CD4-positive, alpha-beta memory T cell (primary cell): ENCODE data around the gene ASNSD1. TPM values are rescaled to one million over a fixed set of nuclear protein-coding genes. Genes with fewer than 3 reads are reported as not detected.

Experiments used
- CTCF ChIA-PET: fragments of 350-600 bp; sonication (Branson Sonifier 250); formaldehyde crosslinking; loops from one replicate; lab custom pipeline; 2021; ENCODE audit warnings: inconsistent platforms; ENCODE audit not compliant: partially characterized antibody; lab: Charles Lee
- POLR2A ChIA-PET: fragments of 350-600 bp; sonication (Branson Sonifier 250); formaldehyde crosslinking; loops from one replicate; lab custom pipeline; 2021; ENCODE audit not compliant: partially characterized antibody; lab: Charles Lee
- DNase-seq, 5 donors: peaks; one replicate each; pipeline versions ENCODE4 v3.0.0 to v3.0.0-alpha.2; 2020 to 2022; ENCODE audit warnings: mixed read lengths in 1 of 5
- H3K27ac ChIP-seq: one replicate; pipeline ENCODE4 v1.7.0; 2013; ENCODE audit warnings: low read depth, low read length
- H3K27me3 ChIP-seq: 2 replicates; pipeline ENCODE4 v1.7.0; 2013; ENCODE audit warnings: mild to moderate bottlenecking, low read length, moderate library complexity; ENCODE audit not compliant: insufficient read depth
- H3K36me3 ChIP-seq: 2 replicates; pipeline ENCODE4 v1.7.0; 2013; ENCODE audit warnings: mild to moderate bottlenecking, low read length, moderate library complexity; ENCODE audit not compliant: insufficient read depth
- H3K4me1 ChIP-seq: 2 replicates; pipeline ENCODE4 v1.7.0; 2013; ENCODE audit warnings: mild to moderate bottlenecking, low read length, moderate library complexity; ENCODE audit not compliant: insufficient read depth
- H3K4me3 ChIP-seq, 2 donors: one replicate each; pipeline ENCODE4 v1.7.0; 2013; ENCODE audit warnings: low read length in 2 of 2, mild to moderate bottlenecking in 1 of 2
- H3K9me3 ChIP-seq, 2 donors: one replicate each; pipeline ENCODE4 v1.7.0; 2013; ENCODE audit warnings: low read length in 2 of 2, control low read depth in 1 of 2; ENCODE audit not compliant: control insufficient read depth in 1 of 2
- H3K27ac Mint-ChIP-seq, 7 donors: one replicate each; pipeline ENCODE4 v1.8.0; 2020 to 2021; ENCODE audit warnings: mixed read lengths in 7 of 7, mild to moderate bottlenecking in 6 of 7, inconsistent platforms in 3 of 7, moderate library complexity in 3 of 7
- H3K27me3 Mint-ChIP-seq, 2 donors: one replicate each; pipeline ENCODE4 v1.8.0; 2020 to 2021; ENCODE audit warnings: mixed read lengths in 2 of 2
- H3K36me3 Mint-ChIP-seq, 2 donors: one replicate each; pipeline ENCODE4 v1.8.0; 2020 to 2021; ENCODE audit warnings: mixed read lengths in 2 of 2, inconsistent platforms in 1 of 2, mild to moderate bottlenecking in 1 of 2
- H3K4me1 Mint-ChIP-seq, 4 donors: one replicate each; pipeline ENCODE4 v1.8.0; 2020 to 2021; ENCODE audit warnings: mixed read lengths in 4 of 4, mild to moderate bottlenecking in 1 of 4
- H3K4me3 Mint-ChIP-seq, 8 donors: one replicate each; pipeline ENCODE4 v1.8.0; 2020 to 2021; ENCODE audit warnings: mixed read lengths in 8 of 8, mild to moderate bottlenecking in 7 of 8, moderate library complexity in 6 of 8, inconsistent platforms in 3 of 8
- H3K9me3 Mint-ChIP-seq, 8 donors: one replicate each; pipeline ENCODE4 v1.8.0; 2020 to 2021; ENCODE audit warnings: mixed read lengths in 8 of 8, mild to moderate bottlenecking in 5 of 8, inconsistent platforms in 3 of 8, moderate library complexity in 1 of 8
- intact Hi-C: fragments of 100-400 bp; cut with micrococcal nuclease; formaldehyde crosslinking; loops from one replicate; pipeline ENCODE4 v1.15.1; 2023
- polyA plus RNA-seq, 2 donors: library from polyadenylated mRNA; unstranded; fragments of 300-500 nt; fragmentation: Illumina TruSeq; gene quantifications; one replicate each; pipeline ENCODE4 v1.2.3, GENCODE V29; 2021
- total RNA-seq, 2 experiments: library from RNA; stranded (reverse); gene quantifications; one replicate each; pipeline ENCODE4 v1.2.3, GENCODE V29; 2021

The ASNSD1 gene
- total and polyA plus RNA-seq, 4 experiments from 2014 or later, result 46.9 to 68.7 (median 54.6) TPM

GRCh38 chr2:189669913-189670312 is 8.7 kb downstream of the ASNSD1 start:
- Histone ChIP-seq H3K27ac (no peak overlapping the region), H3K36me3 (peaks cover 48% of the 10 kb centered on the region), H3K4me3 (no peak overlapping the region), H3K4me1 (peaks cover 14% of the 10 kb centered on the region), H3K27me3 (no peaks in the 10 kb centered on the region), H3K9me3 (no peaks in the 10 kb centered on the region)
- no peak for DNase-seq
- H3K4me1 Mint-ChIP-seq, result peaks cover 16 to 36% (median 24%) of the 10 kb centered on the region in 4 donors
- no peak overlapping the region for H3K4me3 Mint-ChIP-seq
- no peaks in the 10 kb centered on the region for H3K9me3 Mint-ChIP-seq
- H3K36me3 Mint-ChIP-seq, result peaks cover 28 to 68% of the 10 kb centered on the region in 2 donors
- no peak overlapping the region for H3K27ac Mint-ChIP-seq
- POLR2A ChIA-PET, result interaction anchor here (0.6 kb wide), 1 partner anchor 90 kb away, joined by 4 read pairs; no protein-coding TSS in a partner anchor
- intact Hi-C loops, result loop anchor here (10.0 kb wide), 2 partner anchors 975 to 1345 kb away; partner anchors contain the start of genes NAB1 and STAT1
- CTCF ChIA-PET, result interaction anchor here (1.1 to 7.9 kb wide), 3 partner anchors 8 to 14 kb away, joined by 5 to 171 read pairs (median 5); partner anchors contain the start of gene ASNSD1
- H3K27me3 Mint-ChIP-seq, result no peaks in the 10 kb centered on the region

- peaks cover 21% of the 10 kb centered on the region for H3K4me1 ChIP-seq
- ChIA-PET POLR2A (interaction anchor here (0.8 to 4.5 kb wide), 6 partner anchors 9 to 94 kb away, joined by 3 to 48 read pairs (median 10); partner anchors contain the start of genes ASNSD1, OSGEPL1 and SLC40A1), CTCF (interaction anchor here (0.7 to 7.9 kb wide), 16 partner anchors 11 to 125 kb away, joined by 3 to 171 read pairs (median 4); partner anchors contain the start of genes ASNSD1, OSGEPL1 and SLC40A1)
- no peaks in the 10 kb centered on the region for H3K9me3 ChIP-seq
- H3K36me3 Mint-ChIP-seq, result peaks cover 20 to 47% of the 10 kb centered on the region in 2 donors
- H3K27ac ChIP-seq, result peak overlapping the region; percentile 90
- H3K27me3 Mint-ChIP-seq, result no peaks in the 10 kb centered on the region
- peaks cover 22 to 44% (median 36%) of the 10 kb centered on the region in 4 donors for H3K4me1 Mint-ChIP-seq
- peaks cover 18% of the 10 kb centered on the region for H3K36me3 ChIP-seq
- H3K4me3 Mint-ChIP-seq, result peak overlapping the region; percentile 73 to 96 (median 86)
- no peaks in the 10 kb centered on the region for H3K27me3 ChIP-seq
- H3K27ac Mint-ChIP-seq, result peak overlapping the region; percentile 77 to 96 (median 86)
- H3K4me3 ChIP-seq, result peak overlapping the region in 1 of 2 donors; percentile 77
- intact Hi-C loops, result loop anchor here (1.0 to 10.0 kb wide), 4 partner anchors 13 to 971 kb away; partner anchors contain the start of genes ASNSD1 and NAB1
- DNase-seq, result no peak
- peaks cover 0 to 8% (median 2%) of the 10 kb centered on the region in 8 donors for H3K9me3 Mint-ChIP-seq
Observed at GRCh38 chr2:189673661-189674373, 12.6 kb downstream of the ASNSD1 start.

- Mint-ChIP-seq H3K36me3 (peaks cover 13 to 40% of the 10 kb centered on the region in 2 donors), H3K4me1 (peaks cover 27 to 49% (median 40%) of the 10 kb centered on the region in 4 donors), H3K27me3 (no peaks in the 10 kb centered on the region), H3K9me3 (peaks cover 0 to 8% (median 2%) of the 10 kb centered on the region in 8 donors), H3K4me3 (peak within 1 kb of the TSS; percentile 95 to 98 (median 96)), H3K27ac (peak within 1 kb of the TSS; percentile 96 to 99 (median 99))
- CTCF ChIA-PET, result interaction anchor here (0.7 to 7.9 kb wide), 18 partner anchors 10 to 334 kb away, joined by 3 to 171 read pairs (median 4); partner anchors contain the start of genes ASNSD1, OSGEPL1 and SLC40A1
- POLR2A ChIA-PET, result interaction anchor here (0.8 to 4.5 kb wide), 9 partner anchors 8 to 109 kb away, joined by 3 to 48 read pairs (median 8); partner anchors contain the start of genes ASNSD1, ORMDL1, OSGEPL1 and PMS1
- peak within 1 kb of the TSS; percentile 90 for H3K27ac ChIP-seq
- H3K4me3 ChIP-seq, result peak within 1 kb of the TSS; percentile 42 to 77
- H3K4me1 ChIP-seq, result peaks cover 21% of the 10 kb centered on the region
- H3K9me3 ChIP-seq, result no peaks in the 10 kb centered on the region
- intact Hi-C loops, result loop anchor here (1.0 to 10.0 kb wide), 4 partner anchors 13 to 970 kb away; partner anchors contain the start of genes ASNSD1 and NAB1
- peaks cover 11% of the 10 kb centered on the region for H3K36me3 ChIP-seq
- H3K27me3 ChIP-seq, result no peaks in the 10 kb centered on the region
- peak; percentile 80 to 86 (median 83) for DNase-seq
Observed at GRCh38 chr2:189674374-189675112, 13.3 kb downstream of the ASNSD1 start, which contains the start of gene ANKAR. TSS of gene ANKAR (plus strand) at chr2:189674670. CDS start at chr2:189676491, 1,821 bp downstream.

- H3K36me3 ChIP-seq, result peaks cover 3% of the 10 kb centered on the region
- Mint-ChIP-seq H3K36me3 (peaks cover 13 to 30% of the 10 kb centered on the region in 2 donors), H3K27ac (no peak overlapping the region), H3K27me3 (no peaks in the 10 kb centered on the region), H3K4me3 (peak overlapping the region in 1 of 8 donors; percentile 5), H3K9me3 (peaks cover 0 to 8% (median 2%) of the 10 kb centered on the region in 8 donors), H3K4me1 (peaks cover 36 to 60% (median 46%) of the 10 kb centered on the region in 4 donors)
- no peak for DNase-seq
- no peaks in the 10 kb centered on the region for H3K27me3 ChIP-seq
- no peak overlapping the region for H3K27ac ChIP-seq
- peaks cover 21% of the 10 kb centered on the region for H3K4me1 ChIP-seq
- H3K9me3 ChIP-seq, result no peaks in the 10 kb centered on the region
- no peak overlapping the region for H3K4me3 ChIP-seq
- POLR2A ChIA-PET, result interaction anchor here (1.0 to 4.5 kb wide), 4 partner anchors 13 to 107 kb away, joined by 3 to 48 read pairs (median 20); partner anchors contain the start of genes ASNSD1, ORMDL1, OSGEPL1 and PMS1
- CTCF ChIA-PET, result interaction anchor here (0.7 to 7.9 kb wide), 5 partner anchors 8 to 77 kb away, joined by 3 to 171 read pairs (median 18); partner anchors contain the start of gene ASNSD1
- intact Hi-C loops, result loop anchor here (10.0 kb wide), 1 partner anchor 968 kb away; the partner anchor contains the start of gene NAB1
Observed at GRCh38 chr2:189676471-189676870, 15.2 kb downstream of the ASNSD1 start.

GRCh38 chr2:189679226-189679625 is 18.0 kb downstream of the ASNSD1 start:
- peak overlapping the region in 2 of 8 donors; percentile 28 to 47 for H3K4me3 Mint-ChIP-seq
- intact Hi-C loops, result loop anchor here (10.0 kb wide), 1 partner anchor 966 kb away; the partner anchor contains the start of gene NAB1
- no peak for DNase-seq
- peaks cover 13% of the 10 kb centered on the region for H3K4me1 ChIP-seq
- no peak overlapping the region for H3K27ac ChIP-seq
- H3K36me3 ChIP-seq, result no peaks in the 10 kb centered on the region
- peaks cover 0 to 8% (median 2%) of the 10 kb centered on the region in 8 donors for H3K9me3 Mint-ChIP-seq
- no peaks in the 10 kb centered on the region for H3K9me3 ChIP-seq
- CTCF ChIA-PET, result interaction anchor here (0.9 kb wide), 1 partner anchor 20 kb away, joined by 3 read pairs; no protein-coding TSS in a partner anchor
- peaks cover 27 to 60% (median 47%) of the 10 kb centered on the region in 4 donors for H3K4me1 Mint-ChIP-seq
- no peaks in the 10 kb centered on the region for H3K27me3 Mint-ChIP-seq
- H3K27me3 ChIP-seq, result no peaks in the 10 kb centered on the region
- peaks cover 13 to 18% of the 10 kb centered on the region in 2 donors for H3K36me3 Mint-ChIP-seq
- peak overlapping the region in 1 of 7 donors; percentile 39 for H3K27ac Mint-ChIP-seq
- H3K4me3 ChIP-seq, result no peak overlapping the region
- POLR2A ChIA-PET, result no interaction called here

- H3K4me1 Mint-ChIP-seq, result peaks cover 25 to 55% (median 43%) of the 10 kb centered on the region in 4 donors
Observed at GRCh38 chr2:189681203-189681602, 19.9 kb downstream of the ASNSD1 start.

More at GRCh38 chr2:189681203-189681602, 19.9 kb downstream of the ASNSD1 start:
- no peak overlapping the region for H3K27ac ChIP-seq
- H3K4me1 ChIP-seq, result peaks cover 11% of the 10 kb centered on the region
- POLR2A ChIA-PET, result interaction anchor here (1.2 to 1.6 kb wide), 3 partner anchors 20 to 726 kb away, joined by 3 to 7 read pairs (median 3); partner anchors contain the start of genes ASNSD1 and OSGEPL1
- CTCF ChIA-PET, result interaction anchor here (1.0 to 2.2 kb wide), 3 partner anchors 12 to 20 kb away, joined by 3 to 8 read pairs (median 7); partner anchors contain the start of gene ASNSD1
- H3K36me3 ChIP-seq, result no peaks in the 10 kb centered on the region
- Mint-ChIP-seq H3K36me3 (peaks cover 13% of the 10 kb centered on the region in 2 donors), H3K4me3 (no peak overlapping the region), H3K9me3 (peaks cover 0 to 8% (median 2%) of the 10 kb centered on the region in 8 donors), H3K27me3 (no peaks in the 10 kb centered on the region), H3K27ac (no peak overlapping the region)
- no peak overlapping the region for H3K4me3 ChIP-seq
- DNase-seq, result no peak
- no peaks in the 10 kb centered on the region for H3K9me3 ChIP-seq
- H3K27me3 ChIP-seq, result no peaks in the 10 kb centered on the region
- intact Hi-C loops, result no loop called here
